GM19395 (cell line): ENCODE data around the gene MTHFR.

Experiments used
- ATAC-seq: cut with Tn5 transposase; IDR thresholded peaks from one replicate; pipeline ENCODE4 v1.9.1; 2021; ENCODE audit warnings: mild to moderate bottlenecking, moderate library complexity; ENCODE audit not compliant: unreplicated experiment

The MTHFR gene

DNA sequence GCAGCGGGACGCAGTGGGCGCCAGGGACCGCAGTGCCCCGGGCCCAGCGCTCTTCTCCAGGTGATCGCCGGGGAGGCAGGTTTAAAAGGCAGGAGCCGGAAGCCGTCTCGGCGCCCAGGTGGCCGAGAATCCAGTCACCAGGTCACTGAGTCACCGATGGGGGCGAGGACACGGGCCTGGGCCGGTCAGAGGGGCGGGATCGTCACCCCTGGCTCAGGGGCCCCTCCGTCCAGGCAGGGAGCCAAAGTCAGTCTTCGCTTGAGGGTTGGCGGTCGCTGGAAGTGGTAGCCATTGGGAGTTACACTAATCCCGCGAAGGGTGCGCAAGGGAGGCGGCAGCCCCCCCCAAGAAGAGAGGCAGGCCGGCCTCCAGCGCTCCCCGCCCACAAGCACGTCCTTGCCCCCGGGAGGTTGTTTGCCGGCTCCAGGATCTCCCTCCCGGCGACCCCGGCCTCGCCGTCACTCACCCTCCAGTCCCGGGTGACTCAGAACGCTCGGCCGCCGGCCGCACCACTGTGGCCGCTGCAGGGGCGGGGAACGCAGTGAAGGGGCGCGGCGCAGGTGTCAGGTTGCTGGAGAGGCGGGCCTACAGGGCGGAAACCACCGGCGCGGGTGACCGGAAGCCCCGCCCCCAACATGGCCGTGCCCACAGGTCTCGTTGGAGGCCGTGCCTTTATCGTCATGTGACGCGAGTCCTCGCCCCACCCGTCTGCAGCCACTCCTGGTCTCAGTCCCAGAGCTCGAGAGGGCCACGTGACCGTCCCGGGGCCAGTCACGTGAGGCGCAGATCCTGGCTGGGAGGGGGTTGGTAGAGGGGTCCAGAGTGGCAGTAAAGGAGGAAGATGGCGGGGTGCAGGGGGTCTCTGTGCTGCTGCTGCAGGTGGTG is at the start of gene MTHFR, which contains the start of gene CLCN6:
Gene MTHFR (minus strand): TSS at position 543 of the 885 bp plus-strand sequence. CDS start 2,848 bp downstream, outside the sequence.
Gene CLCN6 (plus strand): TSS at position 770 of the 885 bp plus-strand sequence. CDS start 72 bp downstream, at position 842.
- peak; percentile 81 for ATAC-seq

DNA sequence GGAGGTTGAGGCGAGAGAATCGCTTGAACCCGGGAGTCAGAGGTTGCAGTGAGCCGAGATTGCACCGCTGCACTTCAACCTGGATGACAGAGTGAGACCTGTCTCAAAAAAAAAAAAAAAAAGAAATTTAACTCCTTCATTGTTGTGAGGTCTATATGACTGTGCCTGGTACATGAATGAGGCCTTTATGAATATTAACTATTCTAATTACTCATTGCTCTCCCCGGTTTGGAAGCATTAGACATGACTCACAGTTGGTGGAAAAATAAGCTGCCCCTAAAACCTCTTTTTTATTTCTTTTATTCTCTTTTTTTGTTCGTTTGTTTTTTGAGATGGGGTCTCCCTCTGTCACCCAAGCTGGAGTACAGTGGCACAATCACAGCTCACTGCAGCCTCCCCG is 49.7 kb upstream of the MTHFR start:
- ATAC-seq, result no peak

DNA sequence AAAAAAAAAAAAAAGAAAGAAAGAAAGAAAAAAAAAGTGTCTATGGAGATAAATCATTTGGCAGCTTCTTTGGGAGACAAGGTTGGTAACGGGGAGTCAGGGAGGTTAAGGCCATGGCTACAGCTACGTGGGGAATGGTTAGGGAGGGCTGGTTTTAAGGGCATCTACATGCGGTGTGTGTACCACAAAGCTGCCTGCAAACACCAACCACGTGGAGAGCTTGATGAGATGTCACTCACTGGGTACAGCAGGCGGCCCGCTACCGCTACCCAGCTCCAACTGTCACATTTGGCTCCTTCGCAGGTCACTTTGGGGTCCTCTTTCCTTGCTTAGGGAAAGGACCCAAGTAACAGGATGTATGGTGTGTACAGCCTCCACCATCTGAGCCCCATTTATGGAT is 48.8 kb upstream of the MTHFR start:
- no peak for ATAC-seq

DNA sequence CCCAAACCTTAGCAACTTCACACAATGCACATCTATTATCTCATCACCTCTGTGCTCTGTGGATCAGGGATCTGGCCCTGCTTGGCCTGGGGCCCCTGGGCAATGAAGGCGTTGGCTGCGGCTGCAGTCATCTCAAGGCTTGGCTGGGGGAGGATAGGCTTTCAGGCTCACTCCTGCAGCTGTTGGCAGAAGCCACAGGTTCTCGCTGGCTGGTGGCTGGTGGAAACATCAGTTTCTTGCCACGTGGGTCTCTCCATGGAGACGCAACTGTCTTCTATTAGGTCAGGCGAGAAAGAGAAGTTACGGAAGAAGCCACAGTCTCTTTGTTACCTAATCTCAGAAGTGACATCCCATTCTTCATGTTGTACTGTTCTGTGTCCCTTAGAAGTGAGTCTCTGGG is 45.4 kb upstream of the MTHFR start:
- no peak for ATAC-seq

DNA sequence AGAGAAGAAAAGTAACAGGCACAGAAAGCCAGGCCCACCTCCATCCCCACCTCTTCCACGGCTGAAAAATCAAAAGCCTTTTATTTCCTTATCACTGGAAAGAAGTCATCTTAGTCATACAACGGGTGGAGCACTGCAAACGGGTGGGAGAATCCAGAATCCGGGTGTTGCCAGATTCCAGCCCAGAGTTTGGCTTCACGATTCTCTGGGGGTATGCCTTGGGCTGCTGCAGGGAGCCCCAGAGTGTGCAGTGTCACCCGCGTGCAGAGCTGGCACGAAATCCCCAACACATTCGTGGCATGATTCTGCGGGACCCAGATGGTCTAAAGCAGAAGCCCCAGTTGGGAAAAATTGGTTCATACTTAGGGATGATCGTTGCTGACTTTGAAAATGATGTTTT is 44.4 kb upstream of the MTHFR start:
- ATAC-seq, result no peak

DNA sequence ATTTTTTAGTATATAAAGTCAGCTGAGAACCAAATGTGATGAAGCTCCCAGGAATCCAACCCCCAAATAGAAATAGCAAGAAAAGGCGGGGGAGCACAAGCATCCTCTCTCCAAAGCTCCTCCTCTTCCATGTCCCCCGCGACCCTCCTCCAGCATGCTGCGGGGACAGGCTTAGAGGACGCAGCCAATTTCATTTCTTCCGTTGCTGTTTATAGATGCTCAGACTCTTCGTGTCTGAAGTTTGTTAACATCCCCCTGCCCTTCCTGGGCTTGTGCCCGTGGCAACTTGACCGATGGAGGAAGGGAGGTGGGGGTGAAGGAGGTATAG is 42.6 kb upstream of the MTHFR start:
- ATAC-seq, result no peak

DNA sequence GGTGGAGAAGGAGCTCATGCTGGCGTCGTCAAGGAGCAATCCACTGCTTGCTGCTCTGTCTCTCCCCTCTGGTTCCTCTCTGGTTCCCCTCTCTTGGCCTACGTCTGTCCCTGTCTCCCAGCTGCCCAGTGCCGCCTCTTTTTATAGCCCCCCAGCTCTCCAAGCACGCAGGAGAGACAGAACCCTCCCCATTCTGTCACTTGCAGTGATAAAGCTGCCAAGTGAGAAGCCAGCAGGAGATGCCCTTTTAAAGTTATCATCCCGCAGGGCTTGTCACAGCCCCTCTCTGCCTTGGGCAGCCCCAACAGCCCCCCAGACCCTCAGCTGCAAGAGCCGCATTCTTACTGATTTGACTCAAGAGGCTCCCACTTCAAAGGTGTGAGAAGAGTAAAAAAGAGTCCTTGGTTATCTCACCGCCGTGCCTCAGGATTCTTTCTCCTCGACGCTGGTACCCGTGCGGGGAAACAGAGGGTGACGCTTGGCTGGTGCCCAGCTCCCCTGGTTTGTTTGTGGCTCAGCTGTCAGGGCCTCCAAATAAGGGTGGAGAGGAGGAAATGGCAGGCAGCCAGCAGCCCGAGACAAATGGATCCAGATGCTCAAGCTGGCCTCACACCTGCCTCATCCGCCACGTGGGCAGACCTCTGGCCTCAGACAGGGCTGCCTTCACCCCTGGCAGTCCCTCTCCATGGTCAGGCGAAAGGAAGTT is 42.1 kb upstream of the MTHFR start, which contains the start of gene NPPA:
Gene NPPA (minus strand): TSS at position 117 of the 706 bp plus-strand sequence. CDS start 99 bp downstream, at position 18.
- no peak for ATAC-seq

DNA sequence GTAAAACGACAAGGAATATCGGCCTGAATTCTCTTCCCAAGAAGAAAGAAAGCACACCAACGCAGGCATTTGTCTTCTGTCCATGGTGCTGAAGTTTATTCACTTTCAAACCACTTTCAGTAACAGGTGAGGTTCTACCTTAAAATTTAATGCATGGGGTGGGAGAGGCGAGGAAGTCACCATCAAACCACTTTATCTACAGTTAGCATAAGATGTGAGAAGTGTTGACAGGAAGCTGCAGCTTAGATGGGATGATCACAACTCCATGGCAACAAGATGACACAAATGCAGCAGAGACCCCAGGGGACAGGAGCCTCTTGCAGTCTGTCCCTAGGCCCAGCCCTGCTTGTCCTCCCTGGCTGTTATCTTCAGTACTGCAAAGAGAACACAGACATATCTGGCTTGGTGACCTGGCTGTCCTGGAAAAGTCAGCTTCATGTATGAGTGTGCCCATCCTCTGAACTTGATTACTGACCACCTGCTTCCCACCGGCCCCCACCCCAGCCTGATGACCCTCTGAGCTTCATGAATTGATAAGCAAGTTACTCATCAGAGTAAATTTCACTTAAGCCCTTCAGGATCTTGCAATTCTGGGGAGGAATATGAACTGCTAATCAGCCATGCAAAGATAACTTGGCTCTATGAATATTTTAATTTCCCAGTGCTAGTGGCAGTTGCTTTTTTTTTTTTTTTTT is 40.0 kb upstream of the MTHFR start:
- no peak for ATAC-seq

DNA sequence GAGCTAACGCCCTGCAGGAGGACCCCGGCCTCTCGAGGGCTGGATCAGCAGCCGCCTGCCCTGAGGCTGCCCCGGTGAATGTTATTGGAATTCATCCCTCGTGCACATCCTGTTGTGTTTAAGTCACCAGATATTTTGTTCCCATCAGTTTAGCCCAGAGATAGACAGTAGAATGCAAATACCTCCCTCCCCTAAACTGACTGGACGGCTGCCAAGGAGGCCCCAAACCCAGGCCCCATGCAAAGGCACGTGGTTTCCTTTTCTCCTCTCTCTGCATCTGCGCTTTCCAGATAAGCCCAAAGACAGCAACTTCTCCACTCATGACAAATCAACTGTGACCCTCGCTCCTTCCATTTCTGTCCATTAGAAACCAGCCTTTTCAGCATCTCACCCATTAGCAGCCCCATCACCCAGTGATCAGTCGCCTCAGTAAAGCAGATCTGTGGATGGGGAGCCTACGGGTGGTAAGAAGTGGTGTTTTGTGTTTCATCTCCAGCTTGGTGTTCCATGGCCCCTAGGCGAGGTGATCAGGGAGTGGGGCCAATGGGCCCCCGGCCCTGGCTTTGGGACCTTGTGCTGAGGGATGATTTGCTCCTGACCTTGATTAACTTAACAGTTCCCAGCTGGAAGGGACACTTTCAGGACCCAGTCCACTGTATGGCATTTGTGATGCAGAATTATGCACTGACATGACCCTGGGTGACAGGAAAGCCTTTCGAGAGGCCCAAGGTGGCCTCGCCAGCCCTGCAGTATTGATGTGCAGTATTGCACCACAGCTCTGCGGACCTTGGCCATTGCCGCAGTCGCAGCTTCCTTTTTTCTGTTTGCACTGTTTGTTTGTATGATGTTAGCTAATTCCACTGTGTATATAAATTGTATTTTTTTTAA is 36.6 kb upstream of the MTHFR start:
- ATAC-seq, result no peak

DNA sequence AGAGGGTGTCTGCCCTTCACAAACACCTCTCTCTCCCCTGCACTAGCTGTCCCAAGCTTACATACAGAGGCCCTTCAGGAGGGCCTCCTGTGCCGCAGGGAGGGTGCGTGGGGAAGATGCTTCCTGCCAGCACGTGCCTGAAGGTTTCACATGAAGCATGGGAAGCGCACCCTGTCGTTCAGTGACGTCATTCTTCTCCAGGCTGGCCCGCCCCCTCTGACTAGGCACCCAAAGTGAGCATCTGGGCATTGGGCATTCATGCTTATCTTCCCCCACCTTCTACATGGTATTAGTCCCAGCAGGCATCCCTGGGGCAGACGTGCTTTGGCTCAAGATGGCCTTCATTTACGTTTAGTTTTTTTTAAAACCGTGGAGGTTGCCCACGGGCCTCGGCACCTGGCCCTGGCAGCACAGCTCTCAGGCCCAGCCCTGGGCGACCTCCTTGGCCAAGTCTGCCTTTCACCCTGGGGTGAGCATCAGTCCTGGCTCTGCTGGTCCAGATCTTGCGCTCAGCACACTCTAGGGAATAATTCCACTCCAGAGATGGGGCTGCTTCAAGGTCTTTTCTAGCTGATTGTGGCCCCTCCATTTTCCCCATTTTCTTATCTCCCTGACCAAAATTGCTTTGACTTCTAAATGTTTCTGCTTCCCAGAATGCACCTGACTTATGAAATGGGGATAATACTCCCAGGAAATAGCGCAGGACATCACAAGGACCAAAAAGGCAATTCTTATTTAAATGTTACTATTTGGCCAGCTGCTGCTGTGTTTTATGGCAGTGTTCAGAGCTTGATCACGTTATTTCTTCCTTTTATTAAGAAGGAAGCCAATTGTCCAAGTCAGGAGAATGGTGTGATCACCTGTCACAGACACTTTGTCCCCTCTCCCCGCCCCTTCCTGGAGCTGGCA is 35.7 kb upstream of the MTHFR start:
- no peak for ATAC-seq

DNA sequence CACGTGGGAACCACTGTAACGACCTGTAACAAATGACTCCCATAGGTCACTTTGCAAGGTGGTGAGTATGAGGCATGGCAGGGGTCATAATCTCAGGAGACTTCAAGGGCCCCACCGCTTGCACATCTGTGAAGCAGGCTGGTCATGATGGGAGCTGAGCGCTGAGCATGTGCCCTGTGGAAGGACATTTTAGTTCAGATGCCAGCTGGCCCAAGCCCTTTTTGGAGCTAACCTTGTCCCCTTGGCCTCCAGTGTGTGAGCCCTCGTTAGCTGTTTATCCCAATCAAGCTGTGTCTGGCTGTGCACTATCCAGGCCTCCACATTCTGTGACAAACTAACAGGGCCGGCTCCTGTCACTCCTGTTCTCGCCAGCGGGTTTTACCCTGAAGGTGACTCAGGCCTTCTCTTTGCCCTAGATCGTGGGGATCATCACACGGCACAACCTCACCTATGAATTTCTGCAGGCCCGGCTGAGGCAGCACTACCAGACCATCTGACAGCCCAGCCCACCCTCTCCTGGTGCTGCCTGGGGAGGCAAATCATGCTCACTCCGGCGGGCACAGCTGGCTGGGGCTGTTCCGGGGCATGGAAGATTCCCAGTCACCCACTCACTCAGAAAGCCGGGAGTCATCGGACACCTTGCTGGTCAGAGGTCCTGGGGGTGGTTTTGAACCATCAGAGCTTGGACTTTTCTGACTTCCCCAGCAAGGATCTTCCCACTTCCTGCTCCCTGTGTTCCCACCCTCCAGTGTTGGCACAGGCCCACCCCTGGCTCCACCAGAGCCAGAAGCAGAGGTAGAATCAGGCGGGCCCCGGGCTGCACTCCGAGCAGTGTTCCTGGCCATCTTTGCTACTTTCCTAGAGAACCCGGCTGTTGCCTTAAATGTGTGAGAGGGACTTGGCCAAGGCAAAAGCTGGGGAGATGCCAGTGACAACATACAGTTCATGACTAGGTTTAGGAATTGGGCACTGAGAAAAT is 34.3 kb upstream of the MTHFR start:
- no peak for ATAC-seq

DNA sequence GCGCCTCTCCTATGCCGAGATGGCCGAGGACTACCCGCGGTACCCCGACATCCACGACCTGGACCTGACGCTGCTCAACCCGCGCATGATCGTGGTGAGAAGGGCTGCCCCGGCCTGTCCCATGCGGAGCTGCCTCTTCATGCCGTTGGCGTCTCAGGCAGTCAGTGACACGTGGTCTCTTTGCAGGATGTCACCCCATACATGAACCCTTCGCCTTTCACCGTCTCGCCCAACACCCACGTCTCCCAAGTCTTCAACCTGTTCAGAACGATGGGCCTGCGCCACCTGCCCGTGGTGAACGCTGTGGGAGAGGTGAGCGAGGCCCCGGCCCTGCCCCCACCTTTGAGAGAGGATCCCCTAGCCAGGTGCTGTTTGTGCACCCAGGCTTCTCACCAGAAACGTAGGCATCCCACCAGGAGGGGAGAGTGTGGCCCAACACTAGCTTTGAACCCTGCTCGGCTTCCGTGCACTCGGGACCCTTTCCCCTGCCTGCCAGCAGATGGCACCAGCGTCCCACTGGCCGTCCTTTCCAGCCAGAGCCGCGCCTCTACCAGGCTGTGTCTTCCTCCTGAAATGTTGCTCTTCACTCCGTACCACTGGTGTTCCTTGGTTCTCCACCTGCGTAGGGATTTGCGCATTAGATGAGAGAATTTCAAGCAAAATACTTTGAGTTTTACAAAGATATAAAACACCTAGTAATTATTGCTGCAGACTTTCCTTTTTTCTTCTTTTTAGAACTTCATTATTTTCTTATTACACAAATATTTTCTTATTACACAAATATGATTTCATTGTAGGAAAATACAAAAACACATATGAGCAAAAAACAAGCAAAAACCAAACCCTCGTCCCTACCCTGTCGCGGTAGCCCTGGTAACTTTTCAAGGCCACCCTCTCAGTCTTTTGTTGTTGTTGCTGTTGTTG is 32.8 kb upstream of the MTHFR start:
- no peak for ATAC-seq

DNA sequence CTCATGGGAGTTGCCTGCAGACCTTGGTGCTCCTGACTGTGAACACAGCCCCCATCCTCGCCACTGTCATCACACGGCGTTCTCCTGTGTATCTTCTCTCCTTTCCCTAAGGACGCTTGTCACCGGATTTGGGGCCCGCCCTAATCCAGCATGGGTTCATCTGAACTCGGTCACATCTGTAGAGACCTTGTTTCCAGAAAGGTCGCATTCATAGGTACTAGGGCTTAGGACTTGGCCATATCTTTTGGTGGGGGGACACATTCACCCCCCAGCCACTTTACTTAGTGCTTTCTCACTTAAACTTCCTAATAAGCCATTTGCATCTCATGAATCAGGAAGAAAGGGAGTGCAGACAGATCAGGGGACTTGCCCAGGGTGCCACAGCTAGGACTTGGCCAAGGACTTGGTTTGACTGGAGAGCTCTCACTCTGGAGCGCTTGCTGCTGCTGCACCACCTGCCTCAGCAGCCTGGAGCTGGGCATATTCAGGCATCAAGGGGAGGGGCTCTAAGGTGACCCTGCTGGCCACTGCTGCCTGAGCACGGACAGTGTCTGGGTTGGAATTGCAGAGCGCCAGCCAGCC is 32.1 kb upstream of the MTHFR start:
- ATAC-seq, result no peak

DNA sequence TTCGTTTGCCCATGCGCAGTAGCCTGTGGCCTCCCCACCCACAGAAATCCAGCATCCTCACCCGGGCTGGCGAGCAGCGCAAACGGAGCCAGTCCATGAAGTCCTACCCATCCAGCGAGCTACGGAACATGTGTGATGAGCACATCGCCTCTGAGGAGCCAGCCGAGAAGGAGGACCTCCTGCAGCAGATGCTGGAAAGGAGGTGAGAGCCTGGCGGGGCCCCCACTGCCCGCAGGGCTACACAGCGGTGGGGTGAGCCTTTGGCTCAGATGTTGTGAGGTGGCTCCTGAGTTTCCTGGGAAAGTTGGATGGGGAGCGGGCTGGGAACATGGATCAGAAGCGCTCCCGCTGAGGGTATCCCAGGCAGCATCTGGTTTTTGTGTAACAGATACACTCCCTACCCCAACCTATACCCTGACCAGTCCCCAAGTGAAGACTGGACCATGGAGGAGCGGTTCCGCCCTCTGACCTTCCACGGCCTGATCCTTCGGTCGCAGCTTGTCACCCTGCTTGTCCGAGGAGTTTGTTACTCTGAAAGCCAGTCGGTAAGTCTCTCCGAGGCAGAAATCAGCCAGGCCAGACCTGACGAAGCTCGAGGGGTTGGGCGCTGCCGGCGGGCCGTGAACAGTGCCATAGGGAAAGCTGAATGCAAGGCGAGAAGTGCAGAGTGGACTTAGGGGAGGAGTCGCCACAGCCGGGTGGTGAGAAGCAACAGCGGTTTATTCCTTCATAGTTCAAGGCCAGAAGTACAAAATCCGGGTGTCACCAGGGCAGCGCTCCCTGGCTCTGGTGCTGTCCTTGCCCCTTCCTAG is 31.4 kb upstream of the MTHFR start:
- ATAC-seq, result no peak

DNA sequence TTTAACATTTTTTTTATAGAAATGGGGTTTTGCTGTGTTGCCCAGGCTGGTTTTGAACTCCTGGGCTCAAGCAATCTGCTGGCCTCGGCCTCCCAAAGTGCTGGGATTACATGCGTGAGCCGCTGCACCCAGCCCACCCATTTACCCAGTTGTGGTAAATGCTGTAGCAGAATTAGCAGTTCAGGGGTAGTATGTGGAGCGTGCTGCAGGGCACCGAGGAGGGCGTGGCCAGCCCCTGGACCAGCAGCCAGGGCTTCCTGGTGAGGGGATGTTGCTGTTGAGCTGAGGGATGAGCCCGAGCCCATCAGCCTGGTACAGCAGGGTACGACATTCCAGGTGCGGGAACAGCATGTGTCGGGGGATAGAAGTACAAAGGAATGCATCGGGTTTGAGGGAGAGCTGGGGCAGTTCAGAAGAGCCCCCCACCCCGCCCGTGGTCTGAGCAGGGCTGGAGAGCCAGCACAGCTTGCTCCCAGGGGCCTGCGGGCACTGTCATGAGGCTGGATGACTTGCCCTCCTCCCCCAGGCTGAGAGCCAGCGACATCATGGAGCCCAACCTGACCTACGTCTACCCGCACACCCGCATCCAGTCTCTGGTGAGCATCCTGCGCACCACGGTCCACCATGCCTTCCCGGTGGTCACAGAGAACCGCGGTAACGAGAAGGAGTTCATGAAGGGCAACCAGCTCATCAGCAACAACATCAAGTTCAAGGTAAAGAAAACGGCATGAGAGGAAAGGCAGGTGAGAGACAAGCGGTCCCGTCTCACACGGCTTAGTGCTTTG is 29.9 kb upstream of the MTHFR start:
- no peak for ATAC-seq
